IPS-20b (cell line): ENCODE results near the gene PAK4.
A peak's percentile ranks its signal among the peaks of the same experiment; 100 is the strongest.
"Not testable (repeated sequence)": the region's sequence is repeated elsewhere in the genome, so short reads cannot be mapped to it uniquely, and the experiment has no call there.

Experiments used
- H3K27ac ChIP-seq: one replicate; pipeline ENCODE4 v1.5.1; 2013; ENCODE audit warnings: low read length
- H3K27me3 ChIP-seq: 2 replicates; pipeline ENCODE4 v1.6.1; 2013; ENCODE audit warnings: mild to moderate bottlenecking, low read length, inconsistent platforms; ENCODE audit not compliant: insufficient read depth
- H3K36me3 ChIP-seq: 2 replicates; pipeline ENCODE4 v1.6.1; 2013; ENCODE audit warnings: low read depth, mild to moderate bottlenecking, inconsistent platforms, low read length, moderate library complexity; ENCODE audit not compliant: insufficient read depth
- H3K4me1 ChIP-seq: 2 replicates; pipeline ENCODE4 v1.6.1; 2013; ENCODE audit warnings: mild to moderate bottlenecking, control low read depth, inconsistent platforms, low read length, moderate library complexity; ENCODE audit not compliant: insufficient read depth
- H3K4me3 ChIP-seq: 2 replicates; pipeline ENCODE4 v1.5.1; 2013; ENCODE audit warnings: mild to moderate bottlenecking, low read length, inconsistent platforms
- H3K9ac ChIP-seq: 2 replicates; pipeline ENCODE4 v1.6.1; 2013; ENCODE audit warnings: low read depth, mild to moderate bottlenecking, inconsistent platforms, low read length, moderate library complexity
- H3K9me3 ChIP-seq: 2 replicates; pipeline ENCODE4 v1.6.1; 2013; ENCODE audit warnings: mild to moderate bottlenecking, low read depth, low read length, inconsistent platforms; ENCODE audit not compliant: insufficient read depth

Gene PAK4

DNA sequence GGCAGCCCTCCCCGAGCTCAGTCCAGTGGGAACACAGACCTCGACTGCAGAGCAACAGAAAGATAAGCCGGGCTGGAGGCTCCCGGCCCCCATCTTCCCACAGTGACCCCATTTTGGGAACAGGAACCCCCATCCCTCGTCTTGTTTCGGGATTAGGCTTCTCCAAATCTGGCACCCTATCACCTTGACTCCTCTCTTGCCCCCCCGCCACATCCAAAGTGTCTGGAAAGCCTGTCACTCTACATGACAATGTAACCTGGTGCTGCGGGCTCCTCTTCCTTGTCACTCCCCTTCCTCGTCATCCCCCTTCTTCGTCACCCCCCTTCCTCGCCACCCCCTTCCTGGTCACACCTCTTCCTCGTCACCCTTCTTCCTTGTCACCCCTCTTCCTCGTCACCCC, 10.1 kb downstream of the PAK4 start:
- Histone ChIP-seq H3K27ac (no peak overlapping the region), H3K36me3 (no peaks in the 10 kb centered on the region), H3K9me3 (no peaks in the 10 kb centered on the region), H3K4me1 (peaks cover 59% of the 10 kb centered on the region), H3K4me3 (no peak overlapping the region), H3K27me3 (no peaks in the 10 kb centered on the region), H3K9ac (no peak overlapping the region)

- no peak overlapping the region for H3K27ac ChIP-seq
- no peaks in the 10 kb centered on the region for H3K27me3 ChIP-seq
- peaks cover 63% of the 10 kb centered on the region for H3K4me1 ChIP-seq
- no peaks in the 10 kb centered on the region for H3K36me3 ChIP-seq
- no peak overlapping the region for H3K4me3 ChIP-seq
- no peak overlapping the region for H3K9ac ChIP-seq
- H3K9me3 ChIP-seq, result no peaks in the 10 kb centered on the region
These were observed 10.8 kb downstream of the PAK4 start for GRCh38 chr19:39136225-39136940.

- H3K36me3 ChIP-seq, result no peaks in the 10 kb centered on the region
These were observed 11.5 kb downstream of the PAK4 start for GRCh38 chr19:39137131-39137530.

DNA sequence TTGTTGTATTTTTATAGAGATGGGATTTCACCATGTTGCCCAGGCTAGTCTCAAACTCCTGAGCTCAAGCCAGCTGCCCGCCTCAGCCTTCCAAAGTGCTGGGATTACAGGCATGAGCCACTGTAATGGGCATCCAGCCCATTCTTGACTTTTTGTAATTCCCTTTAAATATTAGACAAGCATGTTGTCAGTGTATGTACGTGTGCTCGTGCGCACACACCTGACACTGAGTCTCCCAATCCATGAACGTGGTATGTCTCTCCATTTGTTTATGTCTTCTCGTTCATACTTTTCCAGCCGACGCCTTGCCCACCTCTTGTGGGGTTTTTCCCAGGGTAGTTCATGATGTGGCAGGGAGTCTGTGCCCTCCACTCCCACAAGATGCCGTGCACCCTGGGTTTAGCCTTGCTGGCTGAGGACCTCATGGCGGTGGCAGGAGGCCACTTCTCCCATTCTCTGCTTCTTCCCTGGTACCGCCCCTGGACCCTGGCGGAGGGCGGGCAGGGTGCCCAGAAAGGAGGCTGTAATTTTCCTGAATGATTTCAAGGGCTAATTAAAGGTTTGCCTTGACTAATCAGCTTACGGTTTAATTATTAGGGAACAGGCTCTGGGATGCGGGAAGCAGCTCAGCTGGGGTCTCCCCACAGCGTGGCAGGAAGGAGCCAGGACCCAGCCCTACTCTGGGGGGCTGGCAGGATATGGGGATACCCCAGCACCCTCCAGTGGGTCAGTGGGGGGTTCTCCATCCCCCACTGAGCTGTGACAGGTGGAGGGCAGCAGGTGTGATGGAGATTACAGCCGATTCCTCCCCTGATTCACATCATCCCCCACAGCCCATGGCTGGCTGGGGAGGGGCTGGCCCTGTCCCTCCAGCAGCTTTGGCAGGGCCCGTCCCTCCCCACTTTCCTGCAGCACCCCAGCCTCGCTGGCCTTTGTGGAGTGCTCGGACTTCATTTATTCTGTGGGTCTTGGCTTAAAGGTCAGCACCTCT, 12.9 kb downstream of the PAK4 start:
- H3K9me3 ChIP-seq, result no peaks in the 10 kb centered on the region
- no peak overlapping the region for H3K4me3 ChIP-seq
- peak overlapping the region; percentile 27; the same call in 1 of the 2 replicates for H3K9ac ChIP-seq
- H3K36me3 ChIP-seq, result no peaks in the 10 kb centered on the region
- no peak overlapping the region for H3K27ac ChIP-seq
- no peaks in the 10 kb centered on the region for H3K27me3 ChIP-seq
- peaks cover 42% of the 10 kb centered on the region for H3K4me1 ChIP-seq

More at GRCh38 chr19:39137131-39137530, 11.5 kb downstream of the PAK4 start:
- Histone ChIP-seq H3K4me3 (no peak overlapping the region), H3K9ac (no peak overlapping the region), H3K27me3 (no peaks in the 10 kb centered on the region), H3K9me3 (no peaks in the 10 kb centered on the region), H3K27ac (no peak overlapping the region), H3K4me1 (peaks cover 56% of the 10 kb centered on the region)

- Histone ChIP-seq H3K4me3 (peak overlapping the region; percentile 50; the same call in 1 of the 2 replicates), H3K9ac (peak overlapping the region; percentile 58; the same call in 1 of the 2 replicates), H3K27me3 (no peaks in the 10 kb centered on the region), H3K27ac (peak overlapping the region; percentile 86), H3K36me3 (no peaks in the 10 kb centered on the region), H3K4me1 (peaks cover 43% of the 10 kb centered on the region), H3K9me3 (no peaks in the 10 kb centered on the region)
These were observed 13.8 kb downstream of the PAK4 start for GRCh38 chr19:39139305-39139874.

GRCh38 chr19:39139971-39140453, 14.4 kb downstream of the PAK4 start:
- Histone ChIP-seq H3K36me3 (no peaks in the 10 kb centered on the region), H3K9ac (peak overlapping the region; percentile 58; the same call in 1 of the 2 replicates), H3K27me3 (no peaks in the 10 kb centered on the region), H3K27ac (peak overlapping the region; percentile 86), H3K4me3 (peak overlapping the region; percentile 50; the same call in 1 of the 2 replicates), H3K9me3 (no peaks in the 10 kb centered on the region), H3K4me1 (peaks cover 48% of the 10 kb centered on the region)

- Histone ChIP-seq H3K9ac (no peak overlapping the region), H3K4me3 (no peak overlapping the region), H3K27me3 (no peaks in the 10 kb centered on the region), H3K9me3 (no peaks in the 10 kb centered on the region), H3K36me3 (no peaks in the 10 kb centered on the region), H3K4me1 (peaks cover 45% of the 10 kb centered on the region), H3K27ac (no peak overlapping the region)
These were observed 15.0 kb downstream of the PAK4 start for GRCh38 chr19:39140594-39140993.

- Histone ChIP-seq H3K9me3 (no peaks in the 10 kb centered on the region), H3K4me1 (peaks cover 54% of the 10 kb centered on the region), H3K27me3 (no peaks in the 10 kb centered on the region), H3K4me3 (no peak overlapping the region), H3K9ac (no peak overlapping the region), H3K36me3 (no peaks in the 10 kb centered on the region), H3K27ac (no peak overlapping the region)
These were observed 16.3 kb downstream of the PAK4 start for GRCh38 chr19:39141929-39142328.

DNA sequence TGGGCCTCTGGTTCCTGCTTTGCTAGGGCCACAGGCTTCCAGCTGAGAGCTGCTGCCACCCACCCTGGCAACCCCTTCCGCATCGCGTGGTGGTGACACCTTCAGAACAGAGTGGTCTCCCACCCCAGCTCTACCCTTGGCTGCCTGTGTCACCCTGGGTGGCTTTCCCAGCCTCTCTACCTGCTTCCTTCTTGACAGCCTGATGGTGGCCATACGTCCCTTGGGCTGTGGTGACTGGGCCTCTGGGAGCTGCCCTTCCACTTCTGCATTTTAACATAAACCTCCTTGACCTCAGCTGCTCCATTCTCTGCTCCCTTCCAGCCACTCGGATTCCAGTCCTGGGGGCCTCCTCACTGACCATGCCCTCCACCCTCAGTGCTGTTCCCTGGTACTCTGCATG, 17.0 kb downstream of the PAK4 start:
- no peaks in the 10 kb centered on the region for H3K27me3 ChIP-seq
- peaks cover 54% of the 10 kb centered on the region for H3K4me1 ChIP-seq
- H3K9ac ChIP-seq, result no peak overlapping the region
- H3K9me3 ChIP-seq, result no peaks in the 10 kb centered on the region
- no peak overlapping the region for H3K27ac ChIP-seq
- no peaks in the 10 kb centered on the region for H3K36me3 ChIP-seq
- H3K4me3 ChIP-seq, result no peak overlapping the region

DNA sequence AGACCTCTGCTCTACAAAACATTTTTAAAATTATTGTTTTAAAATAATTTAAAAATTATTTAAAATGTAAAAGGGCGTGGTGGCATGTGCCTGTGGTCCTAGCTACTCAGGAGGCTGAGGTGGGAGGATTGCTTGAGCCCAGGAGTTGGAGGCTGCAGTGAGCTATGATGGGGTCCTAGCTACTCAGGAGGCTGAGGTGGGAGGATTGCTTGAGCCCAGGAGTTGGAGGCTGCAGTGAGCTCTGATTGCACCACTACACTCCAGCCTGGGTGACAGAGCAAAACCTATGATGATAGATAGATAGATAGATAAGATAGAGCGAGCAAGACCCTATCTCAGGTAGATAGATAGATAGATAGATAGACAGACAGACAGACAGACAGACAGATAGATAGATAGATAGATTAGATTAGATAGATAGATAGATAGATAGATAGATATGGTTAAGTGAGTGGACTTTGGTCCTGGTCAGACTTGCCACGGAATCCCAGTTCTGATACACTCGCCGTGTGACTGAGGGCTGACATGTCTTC, 18.2 kb downstream of the PAK4 start:
- H3K9ac ChIP-seq, H3K27me3 ChIP-seq, H3K9me3 ChIP-seq, H3K4me3 ChIP-seq, H3K36me3 ChIP-seq, H3K27ac ChIP-seq: not testable (repeated sequence)
- H3K4me1 ChIP-seq, result peaks cover 47% of the 10 kb centered on the region
